GM21447 (cell line): ENCODE data around the gene CNTNAP2.
"Not testable (repeated sequence)": the region's sequence is repeated elsewhere in the genome, so short reads cannot be mapped to it uniquely, and the experiment has no call there.

Source experiments
- ATAC-seq: cut with Tn5 transposase; IDR thresholded peaks from one replicate; pipeline ENCODE4 v1.9.1; 2021; ENCODE audit not compliant: unreplicated experiment

The CNTNAP2 gene

GRCh38 chr7:148265896-148266295 is 2149.3 kb downstream of the CNTNAP2 start:
- no peak for ATAC-seq

- no peak for ATAC-seq
Measured at GRCh38 chr7:148266795-148267194, 2150.2 kb downstream of the CNTNAP2 start.

- no peak for ATAC-seq
Measured at GRCh38 chr7:148270576-148270975, 2154.0 kb downstream of the CNTNAP2 start.

GRCh38 chr7:148274118-148274517 is 2157.5 kb downstream of the CNTNAP2 start:
- ATAC-seq, result no peak

- ATAC-seq, result no peak
Measured at GRCh38 chr7:148275359-148275890, 2158.8 kb downstream of the CNTNAP2 start.

- ATAC-seq, result no peak
Measured at GRCh38 chr7:148276314-148277041, 2159.9 kb downstream of the CNTNAP2 start.

- ATAC-seq, result no peak
Measured at GRCh38 chr7:148277042-148277660, 2160.6 kb downstream of the CNTNAP2 start.

GRCh38 chr7:148286150-148286549 is 2169.5 kb downstream of the CNTNAP2 start:
- ATAC-seq, result no peak

GRCh38 chr7:148287538-148287937 is 2170.9 kb downstream of the CNTNAP2 start:
- ATAC-seq, result no peak

- ATAC-seq, result no peak
Measured at GRCh38 chr7:148288592-148289151, 2172.1 kb downstream of the CNTNAP2 start.

- peak; percentile 65 for ATAC-seq
Measured at GRCh38 chr7:148289630-148290029, 2173.0 kb downstream of the CNTNAP2 start.

- no peak for ATAC-seq
Measured at GRCh38 chr7:148290538-148290937, 2173.9 kb downstream of the CNTNAP2 start.

GRCh38 chr7:148291799-148292198 is 2175.2 kb downstream of the CNTNAP2 start:
- no peak for ATAC-seq

- no peak for ATAC-seq
Measured at GRCh38 chr7:148296994-148297644, 2180.5 kb downstream of the CNTNAP2 start.

- not testable (repeated sequence) for ATAC-seq
Measured at GRCh38 chr7:148298768-148299167, 2182.2 kb downstream of the CNTNAP2 start.

- no peak for ATAC-seq
Measured at GRCh38 chr7:148299350-148300276, 2183.0 kb downstream of the CNTNAP2 start.

- not testable (repeated sequence) for ATAC-seq
Measured at GRCh38 chr7:148302436-148302835, 2185.8 kb downstream of the CNTNAP2 start.

- ATAC-seq, result no peak
Measured at GRCh38 chr7:148303295-148304082, 2186.9 kb downstream of the CNTNAP2 start.

- no peak for ATAC-seq
Measured at GRCh38 chr7:148304083-148304335, 2187.4 kb downstream of the CNTNAP2 start.

GRCh38 chr7:148304456-148304855 is 2187.9 kb downstream of the CNTNAP2 start:
- ATAC-seq, result peak; percentile 62
